Breast epithelium (tissue), 3 donors: ENCODE results near the gene MBLAC2.

Experiments
- POLR2A ChIP-seq: fragments of 450-650 bp; IDR thresholded peaks from one replicate; pipeline ENCODE4 v1.6.1; 2016; ENCODE audit warnings: antibody characterized with exemption, mild to moderate bottlenecking, moderate library complexity
- POLR2AphosphoS5 ChIP-seq, 3 donors: sonication (generic); formaldehyde crosslinking; IDR thresholded peaks; one replicate each; pipeline ENCODE4 v1.6.1; 2017; ENCODE audit warnings: antibody characterized with exemption in 3 of 3
- TF ChIP-seq, protein P1 (sequence below), 3 donors: fragments of 450-650 bp; IDR thresholded peaks; one replicate each; pipeline ENCODE4 v1.5.1; 2016 to 2017; ENCODE audit warnings: antibody characterized with exemption in 3 of 3, mild to moderate bottlenecking in 3 of 3, moderate library complexity in 3 of 3

DNA sequence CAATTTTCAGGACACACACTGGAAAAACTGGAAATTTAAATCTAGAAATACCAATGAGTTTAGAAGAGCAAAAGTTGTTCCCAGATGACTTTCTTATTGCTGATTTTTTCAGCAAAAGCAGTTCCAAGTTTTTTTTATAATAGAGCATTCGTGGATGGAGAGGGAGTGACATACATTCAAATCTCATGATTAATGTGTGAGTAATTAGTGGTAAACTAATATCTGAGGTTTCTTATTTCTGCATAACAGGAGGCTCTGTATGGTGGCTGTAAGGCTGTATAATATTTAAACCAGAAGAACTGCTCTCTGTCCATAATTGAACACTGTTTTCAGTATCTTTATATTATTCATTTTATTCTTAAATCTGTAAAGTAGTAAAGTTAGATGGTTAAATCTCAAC is 29.0 kb upstream of the MBLAC2 start:
- TF ChIP-seq, protein P1, sequence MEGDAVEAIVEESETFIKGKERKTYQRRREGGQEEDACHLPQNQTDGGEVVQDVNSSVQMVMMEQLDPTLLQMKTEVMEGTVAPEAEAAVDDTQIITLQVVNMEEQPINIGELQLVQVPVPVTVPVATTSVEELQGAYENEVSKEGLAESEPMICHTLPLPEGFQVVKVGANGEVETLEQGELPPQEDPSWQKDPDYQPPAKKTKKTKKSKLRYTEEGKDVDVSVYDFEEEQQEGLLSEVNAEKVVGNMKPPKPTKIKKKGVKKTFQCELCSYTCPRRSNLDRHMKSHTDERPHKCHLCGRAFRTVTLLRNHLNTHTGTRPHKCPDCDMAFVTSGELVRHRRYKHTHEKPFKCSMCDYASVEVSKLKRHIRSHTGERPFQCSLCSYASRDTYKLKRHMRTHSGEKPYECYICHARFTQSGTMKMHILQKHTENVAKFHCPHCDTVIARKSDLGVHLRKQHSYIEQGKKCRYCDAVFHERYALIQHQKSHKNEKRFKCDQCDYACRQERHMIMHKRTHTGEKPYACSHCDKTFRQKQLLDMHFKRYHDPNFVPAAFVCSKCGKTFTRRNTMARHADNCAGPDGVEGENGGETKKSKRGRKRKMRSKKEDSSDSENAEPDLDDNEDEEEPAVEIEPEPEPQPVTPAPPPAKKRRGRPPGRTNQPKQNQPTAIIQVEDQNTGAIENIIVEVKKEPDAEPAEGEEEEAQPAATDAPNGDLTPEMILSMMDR (IDR thresholded peaks at IDR 0.05), result no peak
- no peak for TF ChIP-seq POLR2A
- no peak for TF ChIP-seq POLR2AphosphoS5 (IDR thresholded peaks at IDR 0.05)
